MM.1S (cell line): ENCODE results near the gene FHL1.

Experiments used
- EZH2phosphoT487 ChIP-seq: fragments of 300-600 bp; sonication (generic); IDR thresholded peaks from 2 replicates; pipeline ENCODE4 v1.6.1; 2018; ENCODE audit warnings: antibody characterized with exemption, low read length
- TF ChIP-seq, protein P1 (sequence below): fragments of 300-600 bp; sonication (generic); IDR thresholded peaks from 2 replicates; pipeline ENCODE4 v1.5.1; 2016; ENCODE audit warnings: antibody characterized with exemption, low read length, mixed read lengths

DNA sequence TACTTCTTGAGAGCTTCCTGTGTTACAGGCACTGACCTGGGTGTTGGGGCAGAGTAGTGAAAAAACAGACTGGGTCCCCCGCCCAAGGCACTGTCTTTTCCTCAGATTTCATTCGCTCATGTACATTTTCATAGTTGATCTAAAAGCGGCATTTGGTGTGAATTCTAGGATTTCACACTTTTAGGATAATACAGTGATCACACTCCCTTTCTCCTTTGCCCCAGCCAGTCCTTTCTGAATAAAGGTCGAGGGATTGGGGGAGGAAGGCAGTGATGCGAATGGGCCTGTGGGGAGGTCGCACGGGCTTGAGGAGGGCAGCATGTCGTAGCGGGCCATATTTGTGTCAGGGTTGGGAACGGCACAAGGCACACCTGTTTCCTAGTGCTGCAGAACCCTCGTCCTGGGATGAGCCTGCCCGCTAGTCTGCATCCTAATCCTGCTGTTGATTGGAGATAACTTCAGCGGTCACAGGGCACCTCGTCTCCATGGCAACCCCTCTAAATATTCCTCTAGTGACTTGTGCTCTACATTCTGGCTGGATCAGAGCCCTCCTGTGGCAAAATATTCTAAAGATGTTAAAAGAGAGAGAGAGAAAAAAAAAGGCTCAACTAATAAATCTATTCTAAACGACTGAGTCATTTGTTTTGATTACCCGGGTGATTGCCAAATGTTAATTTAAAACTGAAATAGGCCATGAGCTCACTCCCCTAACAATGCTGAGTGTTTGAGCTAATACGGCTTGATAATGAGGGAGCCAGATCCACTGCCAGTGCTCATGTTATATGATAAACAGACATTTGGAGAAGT lies 21.8 kb downstream of the FHL1 start:
- TF ChIP-seq EZH2phosphoT487 = no peak
- TF ChIP-seq, protein P1, sequence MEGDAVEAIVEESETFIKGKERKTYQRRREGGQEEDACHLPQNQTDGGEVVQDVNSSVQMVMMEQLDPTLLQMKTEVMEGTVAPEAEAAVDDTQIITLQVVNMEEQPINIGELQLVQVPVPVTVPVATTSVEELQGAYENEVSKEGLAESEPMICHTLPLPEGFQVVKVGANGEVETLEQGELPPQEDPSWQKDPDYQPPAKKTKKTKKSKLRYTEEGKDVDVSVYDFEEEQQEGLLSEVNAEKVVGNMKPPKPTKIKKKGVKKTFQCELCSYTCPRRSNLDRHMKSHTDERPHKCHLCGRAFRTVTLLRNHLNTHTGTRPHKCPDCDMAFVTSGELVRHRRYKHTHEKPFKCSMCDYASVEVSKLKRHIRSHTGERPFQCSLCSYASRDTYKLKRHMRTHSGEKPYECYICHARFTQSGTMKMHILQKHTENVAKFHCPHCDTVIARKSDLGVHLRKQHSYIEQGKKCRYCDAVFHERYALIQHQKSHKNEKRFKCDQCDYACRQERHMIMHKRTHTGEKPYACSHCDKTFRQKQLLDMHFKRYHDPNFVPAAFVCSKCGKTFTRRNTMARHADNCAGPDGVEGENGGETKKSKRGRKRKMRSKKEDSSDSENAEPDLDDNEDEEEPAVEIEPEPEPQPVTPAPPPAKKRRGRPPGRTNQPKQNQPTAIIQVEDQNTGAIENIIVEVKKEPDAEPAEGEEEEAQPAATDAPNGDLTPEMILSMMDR = no peak
